ENCODE results near the gene CAPZB. TPM values are rescaled to one million over a fixed set of nuclear protein-coding genes. Genes with fewer than 3 reads are reported as not detected.

Gene CAPZB
- total RNA-seq, 1 experiment from 2014 or later: 60.5 TPM

- in situ Hi-C loops (cut with HindIII; ENCODE audit: low pct_unique_long_range_greater_than_20kb, low sequenced_read_pairs): no loop called here
Measured at GRCh38 chr1:19390901-19391595, 94.3 kb downstream of the CAPZB start.

DNA sequence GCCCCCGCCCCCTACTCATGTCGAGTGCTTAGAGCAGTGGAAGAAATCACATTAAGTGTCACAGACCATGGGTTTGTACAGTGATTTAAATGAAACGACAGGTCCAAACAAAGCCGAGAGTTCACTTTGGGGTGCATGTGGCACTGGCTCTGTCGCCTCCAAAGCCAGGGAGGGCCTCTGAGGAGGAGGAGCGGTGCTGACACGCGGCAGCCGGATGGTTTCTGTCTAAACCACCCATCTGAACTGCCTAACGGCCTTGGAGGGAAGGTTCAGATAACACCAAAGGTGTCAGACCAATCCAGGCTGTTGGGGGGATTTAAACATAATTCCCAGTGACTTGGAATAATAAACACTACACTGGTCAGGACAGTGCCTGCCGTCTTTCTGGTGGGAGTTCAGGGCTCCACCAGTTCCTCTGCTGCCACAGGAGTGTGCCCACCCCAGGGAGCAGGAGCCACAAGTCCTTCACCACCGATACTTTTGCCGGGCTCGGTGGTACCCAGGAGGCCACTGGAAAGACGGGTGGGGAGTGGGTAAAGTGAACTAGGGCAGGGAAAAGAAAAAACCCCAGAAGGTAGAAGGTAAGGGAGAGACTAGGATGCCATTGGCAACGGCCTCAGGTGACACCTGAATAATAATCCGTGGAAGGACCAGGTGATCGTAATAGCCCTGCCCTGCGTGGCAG lies 95.0 kb downstream of the CAPZB start:
- in situ Hi-C loops (cut with HindIII; ENCODE audit: low pct_unique_long_range_greater_than_20kb, low sequenced_read_pairs): no loop called here
- DNase-seq (ENCODE audit: low read depth, low spot score): no peak

More at GRCh38 chr1:19390901-19391595, 94.3 kb downstream of the CAPZB start:
- DNase-seq (ENCODE audit: low read depth, low spot score): peak; percentile 55

- in situ Hi-C loops (cut with HindIII; ENCODE audit: low pct_unique_long_range_greater_than_20kb, low sequenced_read_pairs): no loop called here
- DNase-seq (ENCODE audit: low read depth, low spot score): no peak
Measured at GRCh38 chr1:19388980-19389379, 96.4 kb downstream of the CAPZB start.

- in situ Hi-C loops (cut with HindIII; ENCODE audit: low pct_unique_long_range_greater_than_20kb, low sequenced_read_pairs): no loop called here
- no peak for DNase-seq (ENCODE audit: low read depth, low spot score)
Measured at GRCh38 chr1:19387045-19387467, 98.3 kb downstream of the CAPZB start.

- in situ Hi-C loops (cut with HindIII; ENCODE audit: low pct_unique_long_range_greater_than_20kb, low sequenced_read_pairs): no loop called here
- DNase-seq (ENCODE audit: low read depth, low spot score): no peak
Measured at GRCh38 chr1:19385869-19386591, 99.3 kb downstream of the CAPZB start.

DNA sequence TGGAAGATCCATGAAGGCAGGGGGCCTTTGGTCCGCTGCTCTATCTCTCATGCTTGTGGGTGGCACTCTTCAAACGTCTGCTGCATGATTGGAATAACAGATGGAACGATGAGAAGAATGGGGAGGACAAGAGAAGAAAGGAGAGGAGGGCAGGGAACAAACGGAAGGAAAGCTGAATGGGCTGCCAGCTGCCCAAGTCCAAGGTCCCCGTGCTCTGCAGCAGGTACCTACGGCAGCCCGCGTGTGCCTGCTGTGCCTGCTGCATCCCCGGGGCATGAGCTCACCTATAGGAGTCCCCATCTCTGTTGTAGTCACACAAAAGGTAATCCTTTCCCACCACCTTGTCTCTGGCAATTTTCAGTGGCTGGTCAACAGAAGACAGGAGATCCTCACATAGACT lies 100.1 kb downstream of the CAPZB start:
- no peak for DNase-seq (ENCODE audit: low read depth, low spot score)
- in situ Hi-C loops (cut with HindIII; ENCODE audit: low pct_unique_long_range_greater_than_20kb, low sequenced_read_pairs): no loop called here

DNA sequence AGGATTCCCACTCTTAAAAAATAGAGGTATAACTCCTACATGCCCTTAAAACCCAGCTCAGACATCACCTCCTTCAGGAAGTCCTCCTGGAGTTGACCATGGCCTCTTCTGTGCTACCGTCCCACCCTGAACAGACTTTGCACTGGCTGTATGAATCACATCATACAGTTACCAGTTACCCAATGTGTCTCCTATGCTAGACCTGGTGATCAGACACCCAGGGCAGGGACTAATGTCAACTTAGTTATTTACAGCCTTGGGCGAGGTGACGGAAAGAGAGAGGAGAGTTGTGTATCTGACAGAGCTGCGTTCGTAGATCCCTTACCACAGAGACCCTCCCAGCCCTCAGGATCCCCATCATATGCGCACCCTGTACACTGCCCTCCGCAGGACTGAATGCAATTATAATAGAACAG lies 100.6 kb downstream of the CAPZB start:
- in situ Hi-C loops (cut with HindIII; ENCODE audit: low pct_unique_long_range_greater_than_20kb, low sequenced_read_pairs): no loop called here
- no peak for DNase-seq (ENCODE audit: low read depth, low spot score)

DNA sequence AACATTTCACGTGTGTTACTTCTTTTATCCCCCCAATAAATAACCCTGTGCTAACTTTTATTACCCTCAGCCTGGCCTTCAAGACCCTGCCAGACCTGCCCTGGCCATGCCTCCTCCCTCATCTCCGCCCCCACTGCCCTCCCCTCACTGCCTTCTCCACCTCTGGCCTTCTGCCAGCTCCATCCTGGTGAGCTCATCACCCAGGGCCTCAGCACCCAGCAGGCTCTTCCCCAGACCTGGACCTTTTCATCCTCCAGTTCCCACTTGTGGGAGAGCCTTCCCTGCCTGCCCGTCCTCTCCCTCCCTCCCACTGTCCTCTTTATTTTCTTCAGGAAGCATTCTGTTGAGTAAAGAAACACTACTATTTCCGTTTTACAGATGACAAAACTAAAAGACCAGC lies 101.2 kb downstream of the CAPZB start:
- peak; percentile 5 for DNase-seq (ENCODE audit: low read depth, low spot score)
- in situ Hi-C loops (cut with HindIII; ENCODE audit: low pct_unique_long_range_greater_than_20kb, low sequenced_read_pairs): no loop called here

DNA sequence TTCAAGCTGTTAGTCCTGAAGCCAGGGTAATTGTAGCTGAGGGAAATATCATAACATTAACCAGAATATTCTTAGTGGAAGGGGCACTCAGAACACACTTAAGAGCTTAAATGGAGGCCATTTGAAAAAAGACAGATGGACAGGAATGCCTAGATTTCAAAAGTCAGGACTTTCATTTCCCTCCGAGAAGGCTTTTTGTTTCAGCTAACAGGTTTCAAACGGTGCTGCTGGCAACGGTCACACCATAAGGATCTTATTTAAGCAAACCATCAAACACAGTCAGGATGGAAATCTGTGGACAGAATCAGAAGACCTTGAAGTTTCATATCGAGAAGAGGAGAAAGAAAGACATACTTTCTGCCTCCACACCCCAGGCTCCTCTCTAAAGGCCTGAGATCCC lies 103.1 kb downstream of the CAPZB start:
- DNase-seq (ENCODE audit: low read depth, low spot score): no peak
- in situ Hi-C loops (cut with HindIII; ENCODE audit: low pct_unique_long_range_greater_than_20kb, low sequenced_read_pairs): no loop called here

- DNase-seq (ENCODE audit: low read depth, low spot score): no peak
- in situ Hi-C loops (cut with HindIII; ENCODE audit: low pct_unique_long_range_greater_than_20kb, low sequenced_read_pairs): no loop called here
Measured at GRCh38 chr1:19381261-19381660, 104.1 kb downstream of the CAPZB start.

DNA sequence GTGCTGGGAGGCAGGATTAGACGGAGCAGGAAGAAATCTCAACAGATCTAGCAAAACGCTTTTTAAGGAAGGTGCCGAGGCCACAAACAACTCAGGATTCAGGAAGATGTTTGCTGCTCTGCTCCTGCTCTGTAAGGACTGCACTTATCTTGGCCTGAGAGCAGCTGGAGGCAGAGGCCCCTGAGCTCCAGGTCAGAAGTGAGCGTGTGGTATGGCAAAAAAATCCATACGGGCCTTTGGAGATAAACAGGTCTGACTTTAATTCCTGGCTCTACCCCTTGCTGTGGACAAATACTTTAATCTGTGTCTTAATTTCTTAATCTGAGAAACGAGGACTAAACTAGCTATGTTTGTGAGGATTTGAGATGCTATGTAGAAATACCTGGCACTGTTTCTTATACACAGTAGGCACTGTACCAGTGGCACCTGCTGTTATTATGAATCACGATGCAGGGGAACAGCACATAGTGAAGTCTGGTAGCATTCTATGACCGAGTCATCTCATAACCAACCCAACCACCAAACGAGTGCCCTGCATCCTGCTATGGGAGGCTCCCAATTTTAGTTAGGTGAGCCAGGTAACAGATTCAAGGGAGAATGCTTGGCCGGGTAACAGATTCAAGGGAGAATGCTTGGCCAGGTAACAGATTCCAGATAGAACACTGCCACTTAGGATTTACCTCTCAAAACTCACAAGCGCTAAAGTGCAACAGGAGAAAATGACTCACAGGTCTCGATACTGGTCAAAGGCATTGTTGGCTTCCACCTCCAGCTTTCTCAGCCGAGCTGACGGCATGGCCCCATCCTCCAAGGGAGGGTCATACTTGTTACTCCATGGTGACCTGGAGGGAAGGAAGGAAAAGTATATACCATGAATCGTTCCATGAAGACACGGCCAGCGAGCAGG lies 107.3 kb downstream of the CAPZB start:
- DNase-seq (ENCODE audit: low read depth, low spot score): no peak
- in situ Hi-C loops (cut with HindIII; ENCODE audit: low pct_unique_long_range_greater_than_20kb, low sequenced_read_pairs): no loop called here

DNA sequence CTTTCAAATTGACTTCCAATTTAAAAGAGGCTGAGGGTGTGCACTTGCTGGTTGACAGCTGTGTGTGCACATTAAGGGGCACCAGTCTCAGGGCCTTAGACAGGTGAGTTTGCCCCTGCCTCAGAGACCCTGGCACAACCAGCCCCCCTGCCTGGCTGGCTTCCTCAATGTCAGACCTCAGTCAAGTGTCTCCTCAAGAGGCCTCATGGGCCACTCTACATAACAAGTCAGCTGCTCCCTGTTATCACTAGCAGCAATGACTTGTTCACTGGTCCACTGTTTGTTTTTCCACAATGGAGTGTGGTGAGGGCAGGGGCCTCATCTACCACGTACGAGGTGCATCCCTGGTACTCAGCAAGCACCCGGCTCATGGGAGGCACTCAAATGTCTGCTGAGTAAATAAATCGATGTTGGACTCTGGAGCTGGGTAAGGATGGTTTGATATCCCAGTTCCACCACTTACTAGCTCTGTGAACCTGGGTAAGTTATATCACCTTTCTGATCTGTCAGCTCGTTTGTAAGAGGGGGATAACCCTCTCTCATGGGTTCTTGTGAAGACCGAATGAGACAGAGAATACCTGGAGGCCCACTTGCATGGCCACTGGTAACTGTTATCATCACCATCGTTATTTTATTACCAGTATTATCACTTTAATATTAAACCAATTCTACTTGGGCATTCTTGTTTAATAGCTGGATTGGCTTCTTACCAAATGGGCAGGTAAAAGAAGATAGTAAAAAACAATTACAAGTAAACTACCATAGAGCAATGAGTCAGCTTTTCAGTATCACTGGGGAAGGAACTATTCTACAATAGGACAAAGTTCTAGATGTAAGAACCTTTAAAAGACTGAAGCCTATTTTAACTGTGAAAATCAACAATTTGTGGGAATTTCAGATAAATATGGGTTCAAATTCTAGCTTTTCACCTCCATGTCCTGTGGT lies 108.6 kb downstream of the CAPZB start:
- in situ Hi-C loops (cut with HindIII; ENCODE audit: low pct_unique_long_range_greater_than_20kb, low sequenced_read_pairs): no loop called here

GRCh38 chr1:19375631-19376400 lies 109.5 kb downstream of the CAPZB start:
- no peak for DNase-seq (ENCODE audit: low read depth, low spot score)
- in situ Hi-C loops (cut with HindIII; ENCODE audit: low pct_unique_long_range_greater_than_20kb, low sequenced_read_pairs): no loop called here

More for the DNA sequence above, 108.6 kb downstream of the CAPZB start:
- DNase-seq (ENCODE audit: low read depth, low spot score): no peak

- no peak for DNase-seq (ENCODE audit: low read depth, low spot score)
- in situ Hi-C loops (cut with HindIII; ENCODE audit: low pct_unique_long_range_greater_than_20kb, low sequenced_read_pairs): no loop called here
Measured at GRCh38 chr1:19374926-19375325, 110.4 kb downstream of the CAPZB start.

DNA sequence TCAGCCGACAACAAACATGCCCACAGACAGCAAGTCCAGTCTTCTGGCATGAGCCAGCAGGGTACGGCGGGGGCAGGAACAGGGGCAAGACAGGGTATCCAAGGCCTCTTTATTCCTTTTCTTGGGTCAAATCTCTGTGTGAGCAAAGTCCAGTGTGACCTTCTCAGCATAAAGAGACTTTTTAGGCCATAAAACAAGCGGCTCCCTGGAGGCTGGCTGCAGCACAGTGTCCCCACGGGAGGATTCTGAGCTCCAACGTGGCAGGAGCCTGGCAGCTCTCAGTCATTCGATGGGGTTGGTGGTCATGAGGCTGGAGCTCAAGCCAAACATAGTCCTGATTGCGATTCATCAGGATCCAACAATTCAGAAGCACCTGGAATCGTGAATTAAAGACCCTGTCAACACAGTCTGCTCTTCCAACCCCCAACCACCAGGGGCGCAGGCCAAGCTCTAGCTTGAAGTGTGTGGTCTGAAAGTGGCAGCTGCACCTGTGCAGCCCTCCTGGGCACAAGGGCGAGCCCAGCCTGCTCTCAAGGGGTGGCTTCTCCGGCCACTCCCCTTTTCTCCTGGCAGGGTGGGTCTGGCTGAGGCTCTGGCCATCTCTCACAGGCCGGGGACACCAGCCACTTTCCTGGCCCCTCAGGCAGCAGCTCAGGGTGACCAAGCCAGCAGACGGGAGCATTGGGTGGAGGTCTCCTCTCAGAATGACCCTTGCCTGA lies 111.1 kb downstream of the CAPZB start:
- no peak for DNase-seq (ENCODE audit: low read depth, low spot score)
- in situ Hi-C loops (cut with HindIII; ENCODE audit: low pct_unique_long_range_greater_than_20kb, low sequenced_read_pairs): no loop called here
